ENCODE data around the gene MOSPD3.

Gene MOSPD3

GRCh38 chr7:100641463-100641859, 29.1 kb downstream of the MOSPD3 start, which contains the start of gene TFR2:
Gene TFR2, minus strand, starts transcription at chr7:100641552. Its CDS starts 43 bp downstream, at chr7:100641509.
- TF ChIP-seq PATZ1 (CRISPR knock-in tag; IDR thresholded peaks at IDR 0.05; ENCODE audit: borderline replicate concordance) (no peak), POU6F1 (CRISPR knock-in tag; IDR thresholded peaks at IDR 0.05; ENCODE audit: borderline replicate concordance, low read depth) (no peak), CSDC2 (CRISPR knock-in tag; IDR thresholded peaks at IDR 0.05) (no peak), SNAI2 (CRISPR knock-in tag; IDR thresholded peaks at IDR 0.05) (no peak), BACH2 (CRISPR knock-in tag; IDR thresholded peaks at IDR 0.05; ENCODE audit: borderline replicate concordance) (no peak), ISL1 (CRISPR knock-in tag; IDR thresholded peaks at IDR 0.05) (no peak), CSRNP3 (CRISPR knock-in tag; IDR thresholded peaks at IDR 0.05) (no peak), OSR1 (CRISPR knock-in tag; IDR thresholded peaks at IDR 0.05) (no peak), TSHZ2 (CRISPR knock-in tag; IDR thresholded peaks at IDR 0.05) (no peak), ZNF8 (CRISPR knock-in tag; IDR thresholded peaks at IDR 0.05) (no peak), ARNTL (CRISPR knock-in tag; IDR thresholded peaks at IDR 0.05; ENCODE audit: borderline replicate concordance, low read depth) (no peak), ZNF70 (CRISPR knock-in tag; IDR thresholded peaks at IDR 0.05) (no peak), ZNF565 (CRISPR knock-in tag; conservative IDR thresholded peaks at IDR 0.05; ENCODE audit: low read depth) (no peak), ZFP3 (CRISPR knock-in tag; IDR thresholded peaks at IDR 0.05) (no peak), TOX (CRISPR knock-in tag; IDR thresholded peaks at IDR 0.05; ENCODE audit: borderline replicate concordance) (no peak), CREB5 (CRISPR knock-in tag; IDR thresholded peaks at IDR 0.05; ENCODE audit: low read depth) (no peak)
- ATAC-seq, result no peak

GRCh38 chr7:100641860-100642533, 29.7 kb downstream of the MOSPD3 start:
- ATAC-seq, result no peak
- TF ChIP-seq ZNF565 (CRISPR knock-in tag; conservative IDR thresholded peaks at IDR 0.05; ENCODE audit: low read depth), result no peak
- TF ChIP-seq CSDC2 (CRISPR knock-in tag; IDR thresholded peaks at IDR 0.05), result no peak
- TF ChIP-seq ESRRG (CRISPR knock-in tag; IDR thresholded peaks at IDR 0.05), result no peak
- no peak for TF ChIP-seq PATZ1 (CRISPR knock-in tag; IDR thresholded peaks at IDR 0.05; ENCODE audit: borderline replicate concordance)
- TF ChIP-seq PPARA (CRISPR knock-in tag; IDR thresholded peaks at IDR 0.05; ENCODE audit: borderline replicate concordance), result no peak
- TF ChIP-seq GLIS3 (CRISPR knock-in tag; IDR thresholded peaks at IDR 0.05), result no peak
- TF ChIP-seq SNAI2 (CRISPR knock-in tag; IDR thresholded peaks at IDR 0.05), result no peak
- no peak for TF ChIP-seq POU6F1 (CRISPR knock-in tag; IDR thresholded peaks at IDR 0.05; ENCODE audit: borderline replicate concordance, low read depth)
- no peak for TF ChIP-seq TSHZ2 (CRISPR knock-in tag; IDR thresholded peaks at IDR 0.05)
- TF ChIP-seq ARNTL (CRISPR knock-in tag; IDR thresholded peaks at IDR 0.05; ENCODE audit: borderline replicate concordance, low read depth), result no peak
- TF ChIP-seq ZFP3 (CRISPR knock-in tag; IDR thresholded peaks at IDR 0.05), result no peak
- no peak for TF ChIP-seq CREB5 (CRISPR knock-in tag; IDR thresholded peaks at IDR 0.05; ENCODE audit: low read depth)
- no peak for TF ChIP-seq ZNF8 (CRISPR knock-in tag; IDR thresholded peaks at IDR 0.05)
- TF ChIP-seq ZNF70 (CRISPR knock-in tag; IDR thresholded peaks at IDR 0.05), result no peak
- no peak for TF ChIP-seq OSR1 (CRISPR knock-in tag; IDR thresholded peaks at IDR 0.05)
- TF ChIP-seq TOX (CRISPR knock-in tag; IDR thresholded peaks at IDR 0.05; ENCODE audit: borderline replicate concordance), result no peak

Data from SK-N-SH treated with all-trans-retinoic acid at 6 μM for 48 hours (cell line).